Brain microvascular endothelial cell (primary cell): ENCODE results near the gene TSPAN7.

Experiments
- DNase-seq: peaks from one replicate; pipeline ENCODE4 v3.0.0-alpha.2; 2020
- H3K27ac ChIP-seq: fragments of 250-450 bp; sonication (Bioruptor Pico); 2 replicates; pipeline ENCODE4 v1.5.1; 2020; ENCODE audit warnings: mild to moderate bottlenecking, moderate library complexity
- H3K27me3 ChIP-seq: fragments of 250-450 bp; sonication (Bioruptor Pico); replicated peaks from 2 replicates; pipeline ENCODE4 v1.5.1; 2020; ENCODE audit warnings: mild to moderate bottlenecking
- H3K36me3 ChIP-seq: fragments of 250-450 bp; sonication (Bioruptor Pico); replicated peaks from 2 replicates; pipeline ENCODE4 v1.5.1; 2020; ENCODE audit warnings: mild to moderate bottlenecking
- H3K4me3 ChIP-seq: 2 replicates; pipeline ENCODE4 v1.5.1; 2011; ENCODE audit warnings: low read depth, mild to moderate bottlenecking, control low read depth, low read length, moderate library complexity
- in situ Hi-C: cut with HindIII; loops from 2 replicates; pipeline ENCODE4 v1.10.0; 2017; ENCODE audit warnings: low sequenced_read_pairs, low pct_ligation_motif_present
- TF ChIP-seq, protein P1 (sequence below): IDR thresholded peaks from 2 replicates; pipeline ENCODE4 v1.5.1; 2011; ENCODE audit warnings: low read depth, mild to moderate bottlenecking, moderate library complexity, low read length, control low read depth, inconsistent platforms; ENCODE audit errors: missing control alignments

Gene TSPAN7

DNA sequence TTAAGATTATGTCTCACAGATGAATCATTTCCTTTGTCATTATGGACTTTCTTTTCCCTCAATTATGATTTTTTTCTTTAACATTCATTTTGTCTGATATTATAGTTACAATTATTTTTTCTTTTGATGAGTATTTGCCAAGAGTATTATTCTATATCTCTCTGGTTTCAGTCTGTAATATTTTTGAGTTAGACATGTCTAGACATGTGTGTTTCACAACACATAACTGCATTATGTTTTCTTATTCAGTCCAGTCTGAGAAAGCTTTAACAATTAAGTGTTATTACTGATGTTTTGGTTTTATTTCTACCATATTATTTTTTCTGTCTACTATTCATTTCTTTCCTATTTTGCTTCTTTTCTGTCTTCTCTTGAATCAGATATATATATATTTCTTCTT lies 131.6 kb downstream of the TSPAN7 start:
- H3K27me3 ChIP-seq: no peaks in the 10 kb centered on the region
- in situ Hi-C loops: no loop called here
- H3K27ac ChIP-seq: no peak overlapping the region
- DNase-seq: no peak
- TF ChIP-seq, protein P1, sequence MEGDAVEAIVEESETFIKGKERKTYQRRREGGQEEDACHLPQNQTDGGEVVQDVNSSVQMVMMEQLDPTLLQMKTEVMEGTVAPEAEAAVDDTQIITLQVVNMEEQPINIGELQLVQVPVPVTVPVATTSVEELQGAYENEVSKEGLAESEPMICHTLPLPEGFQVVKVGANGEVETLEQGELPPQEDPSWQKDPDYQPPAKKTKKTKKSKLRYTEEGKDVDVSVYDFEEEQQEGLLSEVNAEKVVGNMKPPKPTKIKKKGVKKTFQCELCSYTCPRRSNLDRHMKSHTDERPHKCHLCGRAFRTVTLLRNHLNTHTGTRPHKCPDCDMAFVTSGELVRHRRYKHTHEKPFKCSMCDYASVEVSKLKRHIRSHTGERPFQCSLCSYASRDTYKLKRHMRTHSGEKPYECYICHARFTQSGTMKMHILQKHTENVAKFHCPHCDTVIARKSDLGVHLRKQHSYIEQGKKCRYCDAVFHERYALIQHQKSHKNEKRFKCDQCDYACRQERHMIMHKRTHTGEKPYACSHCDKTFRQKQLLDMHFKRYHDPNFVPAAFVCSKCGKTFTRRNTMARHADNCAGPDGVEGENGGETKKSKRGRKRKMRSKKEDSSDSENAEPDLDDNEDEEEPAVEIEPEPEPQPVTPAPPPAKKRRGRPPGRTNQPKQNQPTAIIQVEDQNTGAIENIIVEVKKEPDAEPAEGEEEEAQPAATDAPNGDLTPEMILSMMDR: no peak
- H3K4me3 ChIP-seq: no peak overlapping the region
- H3K36me3 ChIP-seq: no peaks in the 10 kb centered on the region

DNA sequence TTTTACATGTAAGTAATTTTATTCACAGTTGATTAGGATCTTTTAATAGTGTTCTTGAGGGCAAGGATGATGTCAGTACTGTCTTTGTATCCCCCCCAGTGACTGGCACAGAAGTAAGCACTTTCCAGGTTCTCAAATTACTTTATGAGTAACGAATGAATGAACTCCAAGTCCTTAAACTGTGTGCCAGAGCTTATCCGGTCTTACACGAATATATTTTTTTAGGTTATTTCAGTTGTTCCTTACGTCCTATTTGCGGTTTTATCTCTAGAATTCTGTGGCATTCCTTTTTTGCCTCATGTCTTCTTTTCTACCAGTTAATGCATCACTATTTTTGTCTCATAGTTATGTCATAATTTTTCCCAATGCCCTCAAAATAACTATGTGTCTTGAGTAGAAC lies 133.1 kb downstream of the TSPAN7 start:
- no peak overlapping the region for H3K27ac ChIP-seq
- TF ChIP-seq, protein P1: no peak
- DNase-seq: peak; percentile 5
- no peaks in the 10 kb centered on the region for H3K27me3 ChIP-seq
- H3K36me3 ChIP-seq: no peaks in the 10 kb centered on the region
- H3K4me3 ChIP-seq: no peak overlapping the region
- in situ Hi-C loops: no loop called here

DNA sequence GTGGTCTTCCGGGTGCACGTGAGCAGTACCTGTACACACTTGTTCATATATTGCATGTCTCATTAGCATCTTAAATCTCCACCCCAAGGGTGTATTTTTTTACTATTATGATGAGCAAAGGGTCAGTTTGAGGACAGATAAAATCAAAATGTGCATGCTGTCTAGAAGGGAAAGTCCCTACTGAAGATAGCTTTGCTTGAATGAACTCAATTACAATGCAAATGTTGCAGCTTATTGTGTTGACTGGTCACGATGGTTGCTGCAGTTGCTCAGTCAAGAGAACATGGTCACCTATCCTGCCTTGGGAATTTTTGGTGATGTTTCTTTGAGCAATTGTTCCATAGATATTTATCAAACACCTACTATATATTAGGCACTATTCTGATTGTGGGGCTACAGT lies 136.1 kb downstream of the TSPAN7 start:
- Histone ChIP-seq H3K27ac (no peak overlapping the region), H3K27me3 (no peaks in the 10 kb centered on the region), H3K36me3 (no peaks in the 10 kb centered on the region), H3K4me3 (no peak overlapping the region)
- DNase-seq: no peak
- in situ Hi-C loops: no loop called here
- TF ChIP-seq, protein P1: no peak

GRCh38 chrX:38699121-38699520 lies 137.8 kb downstream of the TSPAN7 start:
- Histone ChIP-seq H3K27ac (no peak overlapping the region), H3K4me3 (no peak overlapping the region), H3K36me3 (no peaks in the 10 kb centered on the region), H3K27me3 (no peaks in the 10 kb centered on the region)
- in situ Hi-C loops: no loop called here
- no peak for DNase-seq
- TF ChIP-seq, protein P1: no peak

DNA sequence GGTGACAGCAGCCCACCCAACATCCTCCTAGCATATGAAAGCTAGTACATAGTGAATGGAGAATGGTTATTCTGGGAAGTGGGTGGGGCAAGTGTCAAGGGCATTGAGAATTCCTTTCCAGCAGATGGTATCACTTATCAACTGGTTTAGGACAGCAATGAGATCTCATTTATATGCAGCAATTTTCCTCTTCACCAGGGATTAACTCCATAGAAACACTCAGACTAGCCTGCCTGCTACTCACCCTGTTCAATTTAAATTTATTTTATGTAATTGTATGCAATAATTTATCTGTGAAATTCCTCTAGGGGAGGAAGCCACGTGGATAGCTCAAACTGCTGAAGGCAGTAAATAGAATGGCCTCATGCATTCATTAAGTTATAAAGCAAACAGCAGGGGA lies 138.4 kb downstream of the TSPAN7 start:
- DNase-seq: no peak
- no peak overlapping the region for H3K4me3 ChIP-seq
- H3K27ac ChIP-seq: no peak overlapping the region
- TF ChIP-seq, protein P1: no peak
- H3K36me3 ChIP-seq: no peaks in the 10 kb centered on the region
- in situ Hi-C loops: no loop called here
- no peaks in the 10 kb centered on the region for H3K27me3 ChIP-seq

DNA sequence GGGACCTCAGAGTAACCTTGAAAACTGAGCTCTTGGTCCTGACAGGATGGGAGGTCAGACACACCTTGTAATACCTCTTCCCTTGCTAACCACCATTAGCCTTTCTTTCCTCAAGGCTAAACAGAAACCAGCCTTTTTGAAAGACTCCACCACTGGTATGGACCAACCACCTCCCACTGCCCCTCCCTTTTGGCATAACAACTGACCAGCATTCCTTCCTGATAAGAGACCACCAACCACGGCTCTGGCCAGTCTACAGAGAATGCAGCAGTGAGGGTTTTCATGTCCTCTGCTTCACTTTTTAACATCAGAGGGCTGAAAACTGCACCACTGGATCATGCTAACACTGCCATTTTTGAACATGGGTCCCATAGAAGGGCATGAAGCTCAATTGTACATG lies 139.7 kb downstream of the TSPAN7 start:
- in situ Hi-C loops: no loop called here
- no peak overlapping the region for H3K27ac ChIP-seq
- TF ChIP-seq, protein P1: no peak
- DNase-seq: no peak
- no peak overlapping the region for H3K4me3 ChIP-seq
- H3K27me3 ChIP-seq: no peaks in the 10 kb centered on the region
- no peaks in the 10 kb centered on the region for H3K36me3 ChIP-seq
